ENCODE data around the gene FAM20C. TPM values are rescaled to one million over a fixed set of nuclear protein-coding genes. Genes with fewer than 3 reads are reported as not detected.

The FAM20C gene
- total and polyA plus RNA-seq, 2 donors (not counting 3 experiments of a cell fraction or from before 2014, with no cell fraction given), result 14.2 to 34.5 TPM

DNA sequence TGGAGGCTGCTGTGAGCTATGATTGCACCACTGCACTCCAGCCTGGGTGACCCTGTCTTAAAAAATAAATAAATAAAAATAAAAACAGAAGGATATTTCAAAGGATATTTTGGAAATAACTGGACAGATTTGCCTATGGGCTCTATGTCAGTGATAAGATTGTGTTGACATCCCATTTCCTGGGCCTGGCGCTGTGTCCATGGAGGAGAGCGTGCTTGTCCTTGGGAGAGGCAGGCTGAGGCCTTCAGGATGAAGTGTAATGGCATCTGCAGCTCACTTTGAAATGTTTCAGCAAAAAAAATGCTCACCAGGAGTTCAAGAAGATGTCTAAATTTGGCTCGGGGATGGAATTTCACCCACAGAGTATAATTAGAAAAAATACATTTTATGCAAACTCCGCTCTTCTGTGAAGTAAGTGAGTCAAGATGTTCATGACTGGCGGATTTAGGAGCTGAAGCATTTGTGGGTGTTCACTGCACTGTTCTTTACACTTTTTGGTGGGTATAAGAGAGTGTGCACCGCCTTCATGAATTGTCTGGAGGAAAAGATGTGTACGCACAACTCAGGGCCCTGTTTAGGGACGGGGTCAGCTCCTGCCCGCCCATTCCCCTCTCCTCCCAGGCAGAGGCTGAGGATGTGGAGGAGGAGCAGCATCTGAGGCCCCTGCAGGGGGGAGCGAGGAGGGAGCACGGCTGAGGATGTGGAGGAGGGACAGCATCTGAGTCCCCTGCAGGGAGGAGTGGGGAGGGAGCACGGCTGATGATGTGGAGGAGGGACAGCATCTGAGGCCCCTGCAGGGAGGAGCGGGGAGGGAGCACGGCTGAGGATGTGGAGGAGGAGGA, 79.1 kb downstream of the FAM20C start:
- BruUV-seq (replicated peaks), result no TSS peak
- Histone ChIP-seq H3K9ac (replicated peaks; ENCODE audit: extremely low read depth, insufficient read depth, low read length) (no peak overlapping the region), H3K27ac (ENCODE audit: insufficient read depth, low read depth, low read length) (no peak overlapping the region), H3K79me2 (ENCODE audit: control insufficient read depth, insufficient read depth, low read length) (no peaks in the 10 kb centered on the region), H3K4me2 (ENCODE audit: insufficient read depth, low read length) (no peak overlapping the region), H3K4me3 (replicated peaks in 1 of 3; ENCODE audit: insufficient read depth in 1 of 3, low read depth in 1 of 3, low read length in 3 of 3) (no peak overlapping the region), H3K4me1 (ENCODE audit: control insufficient read depth, extremely low read depth, insufficient read depth, low read length) (no peaks in the 10 kb centered on the region), H2AFZ (ENCODE audit: low read depth, low read length) (no peak overlapping the region), H3K36me3 (ENCODE audit: control insufficient read depth in 2 of 2, extremely low read depth in 1 of 2, insufficient read depth in 2 of 2, low read length in 2 of 2) (no peaks in the 10 kb centered on the region), H3K9me1 (replicated peaks; ENCODE audit: control insufficient read depth, extremely low read depth, insufficient read depth, low read length) (no peaks in the 10 kb centered on the region), H3K9me3 (replicated peaks; ENCODE audit: control insufficient read depth, insufficient read depth, low read length) (no peaks in the 10 kb centered on the region), H3K27me3 (ENCODE audit: control insufficient read depth in 2 of 2, insufficient read depth in 2 of 2, low read length in 2 of 2) (peaks cover 6 to 9% of the 10 kb centered on the region in 2 experiments), H4K20me1 (replicated peaks; ENCODE audit: control insufficient read depth, extremely low read depth, insufficient read depth, low read length) (no peaks in the 10 kb centered on the region)
- dilution Hi-C loops (cut with MboI; ENCODE audit: extremely low pct_ligation_motif_present, low sequenced_read_pairs) (no loop called here), intact Hi-C loops (cut with micrococcal nuclease) (no loop called here)
- no peak for FAIRE-seq
- CTCF ChIA-PET, result no interaction called here
- no peak for DNase-seq (ENCODE audit: low read depth, low spot score)
- POLR2A ChIA-PET, result no interaction called here
- TF ChIP-seq JUN (IDR thresholded peaks at IDR 0.05; ENCODE audit: borderline replicate concordance, insufficient read depth, insufficient read length, low read depth), result no peak
- TF ChIP-seq, protein P1, sequence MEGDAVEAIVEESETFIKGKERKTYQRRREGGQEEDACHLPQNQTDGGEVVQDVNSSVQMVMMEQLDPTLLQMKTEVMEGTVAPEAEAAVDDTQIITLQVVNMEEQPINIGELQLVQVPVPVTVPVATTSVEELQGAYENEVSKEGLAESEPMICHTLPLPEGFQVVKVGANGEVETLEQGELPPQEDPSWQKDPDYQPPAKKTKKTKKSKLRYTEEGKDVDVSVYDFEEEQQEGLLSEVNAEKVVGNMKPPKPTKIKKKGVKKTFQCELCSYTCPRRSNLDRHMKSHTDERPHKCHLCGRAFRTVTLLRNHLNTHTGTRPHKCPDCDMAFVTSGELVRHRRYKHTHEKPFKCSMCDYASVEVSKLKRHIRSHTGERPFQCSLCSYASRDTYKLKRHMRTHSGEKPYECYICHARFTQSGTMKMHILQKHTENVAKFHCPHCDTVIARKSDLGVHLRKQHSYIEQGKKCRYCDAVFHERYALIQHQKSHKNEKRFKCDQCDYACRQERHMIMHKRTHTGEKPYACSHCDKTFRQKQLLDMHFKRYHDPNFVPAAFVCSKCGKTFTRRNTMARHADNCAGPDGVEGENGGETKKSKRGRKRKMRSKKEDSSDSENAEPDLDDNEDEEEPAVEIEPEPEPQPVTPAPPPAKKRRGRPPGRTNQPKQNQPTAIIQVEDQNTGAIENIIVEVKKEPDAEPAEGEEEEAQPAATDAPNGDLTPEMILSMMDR (IDR thresholded peaks at IDR 0.05; ENCODE audit: extremely low read depth in 1 of 2, insufficient read depth in 1 of 2, low read depth in 1 of 2, low read length in 2 of 2), result no peak
- no peak for TF ChIP-seq FOS (IDR thresholded peaks at IDR 0.05; ENCODE audit: borderline replicate concordance, insufficient read depth, low read length)
- no peak for TF ChIP-seq POLR2A (IDR thresholded peaks at IDR 0.05; ENCODE audit: low read depth, low read length)
- no peak for TF ChIP-seq GATA2 (IDR thresholded peaks at IDR 0.05; ENCODE audit: insufficient read depth, insufficient read length, low read depth, low read length)
- no peak for TF ChIP-seq MYC (IDR thresholded peaks at IDR 0.05; ENCODE audit: low read depth, low read length)
- no peak for TF ChIP-seq POLR2AphosphoS5 (IDR thresholded peaks at IDR 0.05; ENCODE audit: insufficient read depth, low read depth, low read length)
- no peak for TF ChIP-seq EZH2 (IDR thresholded peaks at IDR 0.05; ENCODE audit: borderline replicate concordance, low read depth, low read length, severe bottlenecking)
- TF ChIP-seq, protein P2, sequence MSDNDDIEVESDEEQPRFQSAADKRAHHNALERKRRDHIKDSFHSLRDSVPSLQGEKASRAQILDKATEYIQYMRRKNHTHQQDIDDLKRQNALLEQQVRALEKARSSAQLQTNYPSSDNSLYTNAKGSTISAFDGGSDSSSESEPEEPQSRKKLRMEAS (IDR thresholded peaks at IDR 0.05; ENCODE audit: insufficient read depth, insufficient read length), result no peak
